HG02571 (cell line): ENCODE measurements around the gene CAT.

ENCODE experiments used
- ATAC-seq: cut with Tn5 transposase; IDR thresholded peaks from one replicate; pipeline ENCODE4 v1.9.1; 2021; ENCODE audit warnings: mild to moderate bottlenecking, moderate library complexity; ENCODE audit not compliant: unreplicated experiment

CAT gene

GRCh38 chr11:34521265-34521664, 82.5 kb downstream of the CAT start:
- ATAC-seq = no peak
